Activated CD8-positive, alpha-beta T cell treated with anti-CD3 and anti-CD28 coated beads for 36 hours (primary cell): Measurements from ENCODE around the gene NPDC1. TPM values are rescaled to one million over a fixed set of nuclear protein-coding genes. Genes with fewer than 3 reads are reported as not detected.
A peak's percentile ranks its signal among the peaks of the same experiment; 100 is the strongest.

ENCODE experiments used
- ATAC-seq: fragments of 200-7000 bp; cut with Tn5 transposase; one replicate; pipeline ENCODE4 v1.10.0; 2021; ENCODE audit warnings: mild to moderate bottlenecking, moderate library complexity
- CTCF ChIA-PET: fragments of 350-600 bp; sonication (Branson Sonifier 250); formaldehyde crosslinking; loops from one replicate; lab custom pipeline; 2021; ENCODE audit warnings: antibody characterized with exemption; lab: Charles Lee
- POLR2A ChIA-PET: fragments of 350-600 bp; sonication (Branson Sonifier 250); formaldehyde crosslinking; loops from one replicate; lab custom pipeline; 2021; ENCODE audit warnings: antibody characterized with exemption; lab: Charles Lee
- DNase-seq: peaks from one replicate; pipeline ENCODE4 v3.0.0-alpha.2; 2020
- H3K27ac Mint-ChIP-seq: one replicate; pipeline ENCODE4 v1.8.0; 2021; ENCODE audit warnings: mild to moderate bottlenecking, mixed read lengths
- H3K27me3 Mint-ChIP-seq: one replicate; pipeline ENCODE4 v1.8.0; 2021; ENCODE audit warnings: mixed read lengths
- H3K36me3 Mint-ChIP-seq: one replicate; pipeline ENCODE4 v1.8.0; 2021; ENCODE audit warnings: low read depth, mixed read lengths
- H3K4me1 Mint-ChIP-seq: one replicate; pipeline ENCODE4 v1.8.0; 2021; ENCODE audit warnings: low read depth, mixed read lengths
- H3K4me3 Mint-ChIP-seq: one replicate; pipeline ENCODE4 v1.8.0; 2021; ENCODE audit warnings: mild to moderate bottlenecking, moderate library complexity, mixed read lengths
- H3K9me3 Mint-ChIP-seq: one replicate; pipeline ENCODE4 v1.8.0; 2021; ENCODE audit warnings: mixed read lengths
- intact Hi-C: fragments of 100-400 bp; cut with micrococcal nuclease; formaldehyde crosslinking; loops from one replicate; pipeline ENCODE4 v1.10.0; 2022
- total RNA-seq, 2 experiments: library from RNA; stranded (reverse); gene quantifications; one replicate each; pipeline ENCODE4 v1.2.3, GENCODE V29; 2021
- TF ChIP-seq, protein P1 (sequence below): fragments of 200-600 bp; IDR thresholded peaks from one replicate; pipeline ENCODE4 v1.8.0; 2022; ENCODE audit warnings: antibody characterized with exemption, mild to moderate bottlenecking

NPDC1 gene
- total RNA-seq, 2 experiments from 2014 or later = 18.2 to 21.2 TPM

DNA sequence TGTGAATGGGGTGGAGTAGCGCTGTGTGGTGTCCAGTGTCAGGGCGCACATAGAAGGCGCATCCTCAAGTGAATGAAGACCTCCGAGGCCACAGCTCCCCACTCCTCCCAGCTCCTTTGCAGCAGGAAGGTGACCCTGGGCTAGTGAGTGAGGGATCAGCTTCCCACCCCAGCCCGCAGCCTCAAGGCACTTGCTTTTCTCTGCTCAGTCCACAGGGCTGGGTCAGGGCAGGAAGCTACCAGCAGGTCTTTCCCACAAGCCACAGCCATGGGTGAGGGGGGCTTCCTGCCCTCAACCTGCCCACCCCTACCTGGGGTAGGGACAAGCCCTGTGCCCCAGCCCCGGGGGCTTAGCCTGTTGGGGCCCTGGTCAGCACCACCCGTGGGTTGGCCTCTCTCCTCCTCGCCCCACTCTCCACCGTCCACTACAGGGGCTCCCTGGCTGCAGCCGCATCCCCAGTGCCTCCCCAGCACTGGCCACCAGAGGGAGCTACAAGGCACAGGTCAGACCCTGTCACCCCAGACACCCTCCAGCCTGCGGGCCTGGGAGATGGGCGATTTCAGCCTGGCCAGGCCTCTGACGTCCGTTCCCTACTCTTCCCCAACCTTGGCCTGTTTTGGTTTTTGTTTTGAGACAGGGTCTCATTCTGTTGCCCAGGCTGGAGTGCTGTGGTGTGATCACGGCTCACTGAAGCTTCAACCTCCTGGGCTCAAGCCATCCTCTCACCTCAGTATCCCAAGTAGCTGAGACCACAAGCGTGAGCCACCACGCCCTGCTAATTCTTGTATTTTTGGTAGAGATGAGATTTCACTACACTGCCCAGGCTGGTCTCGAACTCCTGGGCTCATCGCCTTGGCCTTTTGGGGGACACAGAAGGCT, 16.7 kb downstream of the NPDC1 start:
- Mint-ChIP-seq H3K36me3 (no peaks in the 10 kb centered on the region), H3K27me3 (no peaks in the 10 kb centered on the region), H3K4me1 (peaks cover 46% of the 10 kb centered on the region), H3K27ac (peak overlapping the region; percentile 32), H3K4me3 (peak overlapping the region; percentile 63), H3K9me3 (no peaks in the 10 kb centered on the region)
- ATAC-seq (peak; percentile 53), DNase-seq (peak; percentile 84)
- POLR2A ChIA-PET = interaction anchor here (0.6 to 1.9 kb wide), 3 partner anchors 18 to 253 kb away, joined by 3 to 6 read pairs (median 3); partner anchors contain the start of genes MAN1B1 and NPDC1
- CTCF ChIA-PET = interaction anchor here (0.6 to 8.3 kb wide), 51 partner anchors 8 to 251 kb away, joined by 3 to 109 read pairs (median 5); partner anchors contain the start of genes AJM1, C8G, CLIC3 and FBXW5
- intact Hi-C loops = no loop called here
- TF ChIP-seq, protein P1, sequence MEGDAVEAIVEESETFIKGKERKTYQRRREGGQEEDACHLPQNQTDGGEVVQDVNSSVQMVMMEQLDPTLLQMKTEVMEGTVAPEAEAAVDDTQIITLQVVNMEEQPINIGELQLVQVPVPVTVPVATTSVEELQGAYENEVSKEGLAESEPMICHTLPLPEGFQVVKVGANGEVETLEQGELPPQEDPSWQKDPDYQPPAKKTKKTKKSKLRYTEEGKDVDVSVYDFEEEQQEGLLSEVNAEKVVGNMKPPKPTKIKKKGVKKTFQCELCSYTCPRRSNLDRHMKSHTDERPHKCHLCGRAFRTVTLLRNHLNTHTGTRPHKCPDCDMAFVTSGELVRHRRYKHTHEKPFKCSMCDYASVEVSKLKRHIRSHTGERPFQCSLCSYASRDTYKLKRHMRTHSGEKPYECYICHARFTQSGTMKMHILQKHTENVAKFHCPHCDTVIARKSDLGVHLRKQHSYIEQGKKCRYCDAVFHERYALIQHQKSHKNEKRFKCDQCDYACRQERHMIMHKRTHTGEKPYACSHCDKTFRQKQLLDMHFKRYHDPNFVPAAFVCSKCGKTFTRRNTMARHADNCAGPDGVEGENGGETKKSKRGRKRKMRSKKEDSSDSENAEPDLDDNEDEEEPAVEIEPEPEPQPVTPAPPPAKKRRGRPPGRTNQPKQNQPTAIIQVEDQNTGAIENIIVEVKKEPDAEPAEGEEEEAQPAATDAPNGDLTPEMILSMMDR = peak; percentile 65

GRCh38 chr9:137028263-137029057, 17.5 kb downstream of the NPDC1 start:
- ATAC-seq (peak; percentile 55), DNase-seq (peak; percentile 72)
- peak overlapping the region; percentile 25 for H3K27ac Mint-ChIP-seq
- ChIA-PET CTCF (interaction anchor here (0.6 to 8.3 kb wide), 37 partner anchors 7 to 250 kb away, joined by 3 to 109 read pairs (median 6); partner anchors contain the start of genes AJM1, C8G, CLIC3 and MAN1B1), POLR2A (interaction anchor here (0.6 to 1.9 kb wide), 2 partner anchors 18 to 58 kb away, joined by 3 to 6 read pairs; partner anchors contain the start of genes MAN1B1 and NPDC1)
- TF ChIP-seq, protein P1 = peak; percentile 32
- H3K4me1 Mint-ChIP-seq = peaks cover 43% of the 10 kb centered on the region
- H3K36me3 Mint-ChIP-seq = no peaks in the 10 kb centered on the region
- intact Hi-C loops = no loop called here
- peak overlapping the region; percentile 63 for H3K4me3 Mint-ChIP-seq
- H3K27me3 Mint-ChIP-seq = no peaks in the 10 kb centered on the region
- H3K9me3 Mint-ChIP-seq = no peaks in the 10 kb centered on the region

DNA sequence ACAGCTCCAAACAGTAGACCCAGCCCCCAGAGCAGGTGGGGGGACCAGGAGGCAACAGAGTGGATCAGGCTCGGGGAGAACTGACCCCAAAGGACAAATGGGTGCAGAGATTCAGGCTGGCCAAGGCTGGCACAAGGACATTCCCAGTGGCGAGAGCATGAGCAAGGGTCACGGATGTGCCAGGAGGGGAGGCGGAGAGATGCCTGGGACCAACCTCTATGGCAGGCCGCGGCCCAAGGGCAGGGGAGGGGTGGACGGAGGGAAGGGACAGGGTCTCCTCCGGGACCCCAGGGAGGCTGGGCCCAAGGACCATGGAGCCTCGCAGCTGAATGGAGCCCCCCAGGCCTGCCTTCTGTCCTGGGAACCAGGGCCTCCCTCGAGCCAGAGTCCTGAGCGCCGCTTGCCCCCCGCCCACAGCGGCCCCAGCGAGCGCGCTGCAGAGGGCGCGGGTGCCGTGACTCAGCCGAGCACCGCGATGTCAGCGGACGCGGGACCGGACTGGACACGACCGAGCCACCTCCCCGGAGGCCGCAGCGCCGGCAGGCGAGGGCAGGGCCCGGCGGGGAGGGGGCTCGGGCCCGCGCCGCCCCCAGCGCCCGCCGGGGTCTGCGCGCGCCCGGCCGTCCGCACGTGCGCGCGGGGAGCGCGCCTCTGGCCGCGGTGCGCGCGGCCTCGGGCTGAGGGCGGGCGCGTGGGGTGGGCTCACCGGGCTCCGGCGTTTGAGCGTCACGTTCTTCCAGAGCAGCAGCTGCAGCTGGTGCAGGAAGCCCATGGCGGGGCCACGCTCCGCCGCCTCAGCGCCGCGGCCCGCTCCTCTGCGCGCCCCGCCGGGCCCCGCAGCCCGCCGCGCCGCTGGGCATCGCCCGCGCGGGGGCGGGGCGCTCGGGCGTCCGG, 18.4 kb downstream of the NPDC1 start, which contains the start of gene ABCA2:
ABCA2 (minus strand) TSS at position 869 of the 894 bp plus-strand sequence; CDS start at position 772, 97 bp downstream.
- no peaks in the 10 kb centered on the region for H3K36me3 Mint-ChIP-seq
- H3K27ac Mint-ChIP-seq = peak within 1 kb of the TSS; percentile 25
- peaks cover 39% of the 10 kb centered on the region for H3K4me1 Mint-ChIP-seq
- ChIA-PET CTCF (interaction anchor here (0.6 to 8.3 kb wide), 15 partner anchors 8 to 186 kb away, joined by 3 to 109 read pairs (median 13); partner anchors contain the start of genes AJM1, CLIC3, MAN1B1 and NPDC1), POLR2A (interaction anchor here (0.6 to 2.3 kb wide), 5 partner anchors 8 to 237 kb away, joined by 3 to 9 read pairs (median 3); partner anchors contain the start of genes ENTPD2 and TMEM141)
- ATAC-seq (no peak), DNase-seq (no peak)
- TF ChIP-seq, protein P1 = no peak
- intact Hi-C loops = no loop called here
- H3K4me3 Mint-ChIP-seq = peak within 1 kb of the TSS; percentile 72
- H3K27me3 Mint-ChIP-seq = no peaks in the 10 kb centered on the region
- no peaks in the 10 kb centered on the region for H3K9me3 Mint-ChIP-seq

DNA sequence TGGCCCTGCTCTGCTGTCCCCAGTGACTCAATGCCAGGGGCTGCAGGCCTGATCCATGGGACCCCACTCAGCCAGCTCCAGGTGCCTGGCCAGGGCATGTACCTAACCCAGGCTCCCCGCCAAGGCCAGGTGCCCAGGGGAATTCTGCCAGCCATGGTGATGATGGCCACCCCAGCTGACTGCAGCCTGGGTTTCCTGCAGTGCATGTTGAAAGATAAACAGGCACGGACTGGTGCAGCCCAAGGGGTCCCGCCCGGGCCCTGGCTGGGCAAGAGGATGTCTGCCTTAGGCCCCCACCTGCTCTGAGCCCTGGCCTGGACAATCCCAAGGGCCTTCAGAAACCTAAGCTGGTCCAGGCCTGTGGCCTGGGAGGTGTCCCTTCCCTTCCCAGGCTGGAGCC, 19.1 kb downstream of the NPDC1 start:
- no peaks in the 10 kb centered on the region for H3K27me3 Mint-ChIP-seq
- H3K27ac Mint-ChIP-seq = no peak overlapping the region

More for the DNA sequence above, 19.1 kb downstream of the NPDC1 start:
- ChIA-PET CTCF (interaction anchor here (0.6 to 8.3 kb wide), 10 partner anchors 9 to 185 kb away, joined by 3 to 109 read pairs (median 5); partner anchors contain the start of genes AJM1, NPDC1, PAXX and SAPCD2), POLR2A (interaction anchor here (0.6 to 2.3 kb wide), 5 partner anchors 9 to 236 kb away, joined by 3 to 9 read pairs (median 3); partner anchors contain the start of genes ENTPD2 and TMEM141)
- Mint-ChIP-seq H3K36me3 (no peaks in the 10 kb centered on the region), H3K4me3 (peak overlapping the region; percentile 72), H3K4me1 (peaks cover 32% of the 10 kb centered on the region), H3K9me3 (no peaks in the 10 kb centered on the region)
- DNase-seq (no peak), ATAC-seq (no peak)
- TF ChIP-seq, protein P1 = no peak
- intact Hi-C loops = no loop called here
